Muscle of leg (tissue), 11 donors: ENCODE measurements around the gene ADAMTS2. TPM values are rescaled to one million over a fixed set of nuclear protein-coding genes. Genes with fewer than 3 reads are reported as not detected.

Source experiments
- DNase-seq: peaks from one replicate; pipeline ENCODE4 v3.0.0; 2013
- H3K27ac ChIP-seq: one replicate; pipeline ENCODE4 v1.5.1; 2013; ENCODE audit warnings: mild to moderate bottlenecking, low read length, control low read depth
- H3K27me3 ChIP-seq: one replicate; pipeline ENCODE4 v1.6.1; 2013; ENCODE audit warnings: low read length; ENCODE audit not compliant: control insufficient read depth, insufficient read depth
- H3K36me3 ChIP-seq: one replicate; pipeline ENCODE4 v1.6.1; 2013; ENCODE audit warnings: low read length; ENCODE audit not compliant: control insufficient read depth, insufficient read depth
- H3K4me1 ChIP-seq: one replicate; pipeline ENCODE4 v1.6.1; 2013; ENCODE audit warnings: low read length; ENCODE audit not compliant: control insufficient read depth, insufficient read depth
- H3K4me3 ChIP-seq: one replicate; pipeline ENCODE4 v1.5.1; 2013; ENCODE audit warnings: low read length, control low read depth
- H3K9me3 ChIP-seq: replicated peaks from 2 replicates; pipeline ENCODE4 v1.6.1; 2013; ENCODE audit warnings: low read depth, low read length; ENCODE audit not compliant: control insufficient read depth
- WGBS: methylation state at CpG from one replicate; pipeline ENCODE4 v1.1.5; 2013; ENCODE audit warnings: missing lambda C conversion rate; ENCODE audit not compliant: insufficient coverage; 5-methylcytosine and 5-hydroxymethylcytosine counted together
- polyA plus RNA-seq, 8 donors: library from polyadenylated mRNA; unstranded; fragments of 120-200 nt; gene quantifications; one replicate each; pipeline versions ENCODE4 v1.2.1 to v1.2.3, GENCODE V29; 2013; ENCODE audit warnings: inconsistent platforms in 1 of 8, low replicate concordance in 1 of 8; ENCODE audit not compliant: insufficient read length in 8 of 8, insufficient read depth in 1 of 8
- total RNA-seq: library from RNA; stranded (reverse); fragments of 120-200 nt; gene quantifications from one replicate; pipeline ENCODE4 v1.2.4, GENCODE V29; 2013

ADAMTS2 gene
- total and polyA plus RNA-seq, 9 donors, result 21.3 to 46.3 (median 34.2) TPM

GRCh38 chr5:179176166-179176565, 169.1 kb downstream of the ADAMTS2 start:
- Histone ChIP-seq H3K27ac (no peak overlapping the region), H3K9me3 (peaks cover 3% of the 10 kb centered on the region), H3K36me3 (no peaks in the 10 kb centered on the region), H3K4me1 (peaks cover 2% of the 10 kb centered on the region), H3K4me3 (no peak overlapping the region), H3K27me3 (no peaks in the 10 kb centered on the region)
- 92% methylated on average over 4 of the region's 7 CpGs for WGBS
- no peak for DNase-seq

- Histone ChIP-seq H3K4me3 (no peak overlapping the region), H3K27me3 (peaks cover 2% of the 10 kb centered on the region), H3K9me3 (no peaks in the 10 kb centered on the region), H3K36me3 (no peaks in the 10 kb centered on the region), H3K4me1 (peaks cover 29% of the 10 kb centered on the region), H3K27ac (no peak overlapping the region)
- WGBS, result 87% methylated on average over 16 of the region's 20 CpGs
- no peak for DNase-seq
Observed at GRCh38 chr5:179171816-179172745, 173.2 kb downstream of the ADAMTS2 start.

- DNase-seq, result no peak
- WGBS, result 74% methylated on average over 4 of the region's 12 CpGs
- Histone ChIP-seq H3K27me3 (peaks cover 2% of the 10 kb centered on the region), H3K4me3 (no peak overlapping the region), H3K36me3 (no peaks in the 10 kb centered on the region), H3K9me3 (no peaks in the 10 kb centered on the region), H3K27ac (no peak overlapping the region), H3K4me1 (peaks cover 33% of the 10 kb centered on the region)
Observed at GRCh38 chr5:179171251-179171815, 173.9 kb downstream of the ADAMTS2 start.

- H3K36me3 ChIP-seq, result no peaks in the 10 kb centered on the region
- H3K27me3 ChIP-seq, result peaks cover 2% of the 10 kb centered on the region
- peaks cover 33% of the 10 kb centered on the region for H3K4me1 ChIP-seq
- DNase-seq, result peak; percentile 31
- WGBS, result 34% methylated on average over 4 of the region's 6 CpGs
- H3K4me3 ChIP-seq, result no peak overlapping the region
- peak overlapping the region; percentile 1 for H3K27ac ChIP-seq
- no peaks in the 10 kb centered on the region for H3K9me3 ChIP-seq
Observed at GRCh38 chr5:179170606-179171005, 174.7 kb downstream of the ADAMTS2 start.

- H3K36me3 ChIP-seq, result no peaks in the 10 kb centered on the region
Observed at GRCh38 chr5:179169836-179170235, 175.4 kb downstream of the ADAMTS2 start.

GRCh38 chr5:179168664-179169063, 176.6 kb downstream of the ADAMTS2 start:
- H3K4me3 ChIP-seq, result no peak overlapping the region
- no peak overlapping the region for H3K27ac ChIP-seq
- H3K4me1 ChIP-seq, result peaks cover 33% of the 10 kb centered on the region
- H3K36me3 ChIP-seq, result no peaks in the 10 kb centered on the region
- H3K9me3 ChIP-seq, result no peaks in the 10 kb centered on the region
- H3K27me3 ChIP-seq, result peaks cover 2% of the 10 kb centered on the region
- 94% methylated on average over 2 of the region's 6 CpGs for whole genome bisulfite sequencing
- peak; percentile 64 for DNase-seq

More at GRCh38 chr5:179169836-179170235, 175.4 kb downstream of the ADAMTS2 start:
- no CpG with 5 or more reads among the region's 1 CpG for WGBS
- Histone ChIP-seq H3K4me3 (no peak overlapping the region), H3K27ac (no peak overlapping the region), H3K9me3 (no peaks in the 10 kb centered on the region), H3K4me1 (peaks cover 33% of the 10 kb centered on the region), H3K27me3 (peaks cover 2% of the 10 kb centered on the region)
- DNase-seq, result peak; percentile 47

GRCh38 chr5:179167871-179168451, 177.3 kb downstream of the ADAMTS2 start:
- Histone ChIP-seq H3K9me3 (no peaks in the 10 kb centered on the region), H3K27me3 (peaks cover 2% of the 10 kb centered on the region), H3K4me3 (no peak overlapping the region), H3K36me3 (no peaks in the 10 kb centered on the region), H3K27ac (no peak overlapping the region), H3K4me1 (peaks cover 33% of the 10 kb centered on the region)
- no peak for DNase-seq
- 100% methylated on average over 5 of the region's 12 CpGs for WGBS

- H3K27ac ChIP-seq, result no peak overlapping the region
- WGBS, result 20% methylated on average over 52 of the region's 67 CpGs
- peak overlapping the region; percentile 25 for H3K4me3 ChIP-seq
- DNase-seq, result peak; percentile 74
- H3K4me1 ChIP-seq, result peaks cover 33% of the 10 kb centered on the region
- H3K27me3 ChIP-seq, result peaks cover 2% of the 10 kb centered on the region
- peaks cover 5% of the 10 kb centered on the region for H3K9me3 ChIP-seq
- no peaks in the 10 kb centered on the region for H3K36me3 ChIP-seq
Observed at GRCh38 chr5:179166886-179167841, 178.1 kb downstream of the ADAMTS2 start.

GRCh38 chr5:179166171-179166885, 178.9 kb downstream of the ADAMTS2 start:
- 83% methylated on average over 22 of the region's 22 CpGs for WGBS
- Histone ChIP-seq H3K9me3 (peaks cover 7% of the 10 kb centered on the region), H3K27ac (no peak overlapping the region), H3K36me3 (no peaks in the 10 kb centered on the region), H3K27me3 (peaks cover 2% of the 10 kb centered on the region), H3K4me3 (no peak overlapping the region), H3K4me1 (peaks cover 31% of the 10 kb centered on the region)
- no peak for DNase-seq
